A549 (cell line): Measurements from ENCODE around the gene DHRS7B. TPM values are rescaled to one million over a fixed set of nuclear protein-coding genes. Genes with fewer than 3 reads are reported as not detected.

ENCODE experiments used
- ATAC-seq, 2 experiments: fragments of 200-7000 bp in 1 of 2; fragments of >200 bp in 1 of 2; cut with Nextera tagmentation in 1 of 2; cut with Tn5 transposase in 1 of 2; 3 replicates each; pipeline versions ENCODE4 v1.8.0 to v1.9.1; 2018 to 2020; ENCODE audit warnings: mild to moderate bottlenecking in 1 of 2, moderate library complexity in 1 of 2
- CTCF ChIA-PET: fragments of 300-600 bp; sonication (Branson Sonifier 250); formaldehyde crosslinking; extraction: SDS; loops from one replicate; lab custom pipeline; 2021; ENCODE audit warnings: antibody characterized with exemption, inconsistent platforms; lab: Yijun Ruan, JAX
- POLR2A ChIA-PET: fragments of 350-600 bp; formaldehyde crosslinking; extraction: SDS; loops from one replicate; lab custom pipeline; 2021; ENCODE audit warnings: antibody characterized with exemption, inconsistent platforms; lab: Yijun Ruan, JAX
- DNase-seq, 2 experiments: peaks; one replicate each; pipeline versions ENCODE4 v3.0.0 to v3.0.0-alpha.2; 2011 to 2016; ENCODE audit warnings: low read depth in 1 of 2, low spot score in 1 of 2
- FAIRE-seq: peaks from 2 replicates; lab custom pipeline; 2011; peaks lifted over from hg19 to GRCh38; lab: Jason Lieb, UNC
- H3K27ac ChIP-seq, 2 experiments: fragments of >200 bp; sonication (Bioruptor Twin); formaldehyde crosslinking; 3 replicates each; pipeline ENCODE4 v1.5.1; 2016 to 2017
- H3K4me1 ChIP-seq: fragments of >200 bp; sonication (Bioruptor Twin); formaldehyde crosslinking; 3 replicates; pipeline ENCODE4 v1.6.1; 2016
- H3K4me2 ChIP-seq: fragments of >200 bp; sonication (Bioruptor Twin); formaldehyde crosslinking; 3 replicates; pipeline ENCODE4 v1.6.1; 2016
- H3K4me3 ChIP-seq: fragments of >200 bp; sonication (Bioruptor Twin); formaldehyde crosslinking; 3 replicates; pipeline ENCODE4 v1.5.1; 2016
- H3K9me3 ChIP-seq: fragments of >200 bp; sonication (Bioruptor Twin); formaldehyde crosslinking; 3 replicates; pipeline ENCODE4 v1.6.1; 2016
- BHLHE40 ChIP-seq: IDR thresholded peaks from 2 replicates; pipeline ENCODE4 v1.6.1; 2012; ENCODE audit warnings: low read depth, low read length, inconsistent platforms
- CHD2 ChIP-seq: fragments of 150-350 bp; IDR thresholded peaks from 2 replicates; pipeline ENCODE4 v1.6.1; 2014; ENCODE audit warnings: low read length; ENCODE audit not compliant: partially characterized antibody
- ESRRA ChIP-seq: fragments of 150-350 bp; IDR thresholded peaks from 2 replicates; pipeline ENCODE4 v1.6.1; 2014; ENCODE audit warnings: mild to moderate bottlenecking, low read length, borderline replicate concordance
- HES2 ChIP-seq: fragments of >200 bp; sonication (Bioruptor Twin); formaldehyde crosslinking; IDR thresholded peaks from 2 replicates; pipeline ENCODE4 v1.6.1; 2016
- HOXB13 ChIP-seq: fragments of 250-450 bp; sonication (Bioruptor Pico); IDR thresholded peaks from 2 replicates; pipeline ENCODE4 v1.5.0; 2020; ENCODE audit warnings: low read depth, mild to moderate bottlenecking, moderate library complexity
- HOXB5 ChIP-seq: fragments of 250-450 bp; sonication (Bioruptor Pico); IDR thresholded peaks from 2 replicates; pipeline ENCODE4 v1.5.0; 2020; ENCODE audit warnings: mild to moderate bottlenecking, moderate library complexity
- KDM1A ChIP-seq: fragments of 200-600 bp; sonication (generic); IDR thresholded peaks from 2 replicates; pipeline ENCODE4 v1.6.1; 2016; ENCODE audit warnings: low read depth, mild to moderate bottlenecking
- KDM5A ChIP-seq: fragments of 200-600 bp; sonication (generic); IDR thresholded peaks from 2 replicates; pipeline ENCODE4 v1.6.1; 2016; ENCODE audit warnings: antibody characterized with exemption, mild to moderate bottlenecking
- MAFK ChIP-seq: fragments of 450-650 bp; IDR thresholded peaks from 2 replicates; pipeline ENCODE4 v1.6.1; 2014; ENCODE audit not compliant: partially characterized antibody
- MYC ChIP-seq: IDR thresholded peaks from 2 replicates; pipeline ENCODE4 v1.6.1; 2012; ENCODE audit warnings: mild to moderate bottlenecking, inconsistent platforms, low read length, improper control_type of control experiment, borderline replicate concordance
- NFE2L2 ChIP-seq: fragments of 150-350 bp; conservative IDR thresholded peaks from 2 replicates; pipeline ENCODE4 v1.6.1; 2014; ENCODE audit warnings: low read length
- NR3C1 ChIP-seq: fragments of >200 bp; sonication (Bioruptor Twin); formaldehyde crosslinking; IDR thresholded peaks from 3 replicates; pipeline ENCODE4 v1.6.1; 2017
- POLR2A ChIP-seq: IDR thresholded peaks from 2 replicates; pipeline ENCODE4 v1.6.1; 2012; ENCODE audit warnings: mild to moderate bottlenecking, low read length
- SREBF2 ChIP-seq: fragments of 450-650 bp; IDR thresholded peaks from 2 replicates; pipeline ENCODE4 v1.6.1; 2014; ENCODE audit warnings: mild to moderate bottlenecking, moderate library complexity
- USF2 ChIP-seq: fragments of 450-650 bp; IDR thresholded peaks from 2 replicates; pipeline ENCODE4 v1.6.1; 2014; ENCODE audit warnings: antibody characterized with exemption
- ZSCAN20 ChIP-seq: fragments of 250-450 bp; sonication (Bioruptor Pico); IDR thresholded peaks from 2 replicates; pipeline ENCODE4 v1.8.0; 2022; ENCODE audit warnings: mild to moderate bottlenecking, moderate library complexity
- WGBS: methylation state at CpG from one replicate; pipeline ENCODE4 v1.1.6; 2017; ENCODE audit errors: missing lambda C conversion rate; 5-methylcytosine and 5-hydroxymethylcytosine counted together
- polyA plus RNA-seq, 4 experiments: library from polyadenylated mRNA; depleted of rRNA in 3 of 4; stranded (reverse); fragments of >200 nt; fragmentation: RNase III in 1 of 4; extraction: RNeasy Plus Mini Kit Qiagen cat#74134 plus additional on column Dnase treatment in 1 of 4; gene quantifications; 2 replicates in 3 of 4; 3 replicates in 1 of 4; pipeline ENCODE4 v1.2.3, GENCODE V29; 2011 to 2017
- TF ChIP-seq, protein P1 (sequence below): fragments of 150-350 bp; IDR thresholded peaks from 2 replicates; pipeline ENCODE4 v1.6.1; 2014; ENCODE audit warnings: low read depth, mild to moderate bottlenecking, low read length
- TF ChIP-seq, protein P2 (sequence below): fragments of 250-450 bp; sonication (Bioruptor Pico); IDR thresholded peaks from 2 replicates; pipeline ENCODE4 v1.5.0; 2020; ENCODE audit warnings: low read depth, mild to moderate bottlenecking, moderate library complexity
- TF ChIP-seq, protein P3 (sequence below): fragments of 200-600 bp; sonication (generic); IDR thresholded peaks from 2 replicates; pipeline ENCODE4 v1.6.1; 2016; ENCODE audit warnings: antibody characterized with exemption, mild to moderate bottlenecking, moderate library complexity
- TF ChIP-seq, protein P4 (sequence below): IDR thresholded peaks from 2 replicates; pipeline ENCODE4 v1.6.1; 2012

DHRS7B gene
- polyA plus RNA-seq, 2 of the 4 experiments (the other 2 are of a cell fraction), result 23.6 to 25.4 TPM

GRCh38 chr17:21132428-21132827, 5.7 kb downstream of the DHRS7B start:
- no peak for FAIRE-seq
- TF ChIP-seq KDM5A, result no peak
- no peak for TF ChIP-seq HES2
- TF ChIP-seq, all 56 proteins: peak for 0
- DNase-seq (no peak), ATAC-seq (peak in 1 of 2 experiments; percentile 38; a peak in 1 of 6 replicates)
- H3K27ac ChIP-seq, result no peak overlapping the region
- CTCF ChIA-PET, result interaction anchor here (0.7 to 8.8 kb wide), 5 partner anchors 14 to 380 kb away, joined by 3 to 60 read pairs (median 5); no protein-coding TSS in a partner anchor
- no peak overlapping the region for H3K4me2 ChIP-seq
- no peak overlapping the region for H3K4me3 ChIP-seq
- H3K4me1 ChIP-seq, result peaks cover 7% of the 10 kb centered on the region; the same call in 1 of the 3 replicates
- peaks cover 12% of the 10 kb centered on the region for H3K9me3 ChIP-seq
- POLR2A ChIA-PET, result interaction anchor here (0.7 kb wide), 1 partner anchor 80 kb away, joined by 5 read pairs; no protein-coding TSS in a partner anchor
- WGBS, result 76% methylated on average over 1 of the region's 1 CpG

GRCh38 chr17:21134559-21134958, 7.8 kb downstream of the DHRS7B start:
- Histone ChIP-seq H3K27ac (no peak overlapping the region), H3K4me1 (no peaks in the 10 kb centered on the region), H3K9me3 (peaks cover 26% of the 10 kb centered on the region), H3K4me3 (no peak overlapping the region), H3K4me2 (no peak overlapping the region)
- FAIRE-seq, result no peak
- TF ChIP-seq CHD2 (no peak), MAFK (no peak), KDM1A (no peak), HOXB13 (CRISPR knock-in tag) (no peak)
- TF ChIP-seq, protein P1, sequence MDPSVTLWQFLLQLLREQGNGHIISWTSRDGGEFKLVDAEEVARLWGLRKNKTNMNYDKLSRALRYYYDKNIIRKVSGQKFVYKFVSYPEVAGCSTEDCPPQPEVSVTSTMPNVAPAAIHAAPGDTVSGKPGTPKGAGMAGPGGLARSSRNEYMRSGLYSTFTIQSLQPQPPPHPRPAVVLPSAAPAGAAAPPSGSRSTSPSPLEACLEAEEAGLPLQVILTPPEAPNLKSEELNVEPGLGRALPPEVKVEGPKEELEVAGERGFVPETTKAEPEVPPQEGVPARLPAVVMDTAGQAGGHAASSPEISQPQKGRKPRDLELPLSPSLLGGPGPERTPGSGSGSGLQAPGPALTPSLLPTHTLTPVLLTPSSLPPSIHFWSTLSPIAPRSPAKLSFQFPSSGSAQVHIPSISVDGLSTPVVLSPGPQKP, result no peak
- WGBS, result 61% methylated on average over 2 of the region's 2 CpGs
- DNase-seq, result no peak
- POLR2A ChIA-PET, result no interaction called here
- no peak for ATAC-seq
- CTCF ChIA-PET, result interaction anchor here (0.5 to 2.5 kb wide), 2 partner anchors 15 to 107 kb away, joined by 4 to 14 read pairs; no protein-coding TSS in a partner anchor

GRCh38 chr17:21140911-21141310, 14.1 kb downstream of the DHRS7B start:
- Histone ChIP-seq H3K4me3 (no peak overlapping the region), H3K27ac (no peak overlapping the region), H3K9me3 (peaks cover 26% of the 10 kb centered on the region), H3K4me2 (no peak overlapping the region)
- ChIA-PET CTCF (interaction anchor here (1.0 to 2.5 kb wide), 2 partner anchors 12 to 22 kb away, joined by 3 to 10 read pairs; no protein-coding TSS in a partner anchor), POLR2A (no interaction called here)
- FAIRE-seq, result no peak
- DNase-seq, result no peak
- TF ChIP-seq, protein P2, sequence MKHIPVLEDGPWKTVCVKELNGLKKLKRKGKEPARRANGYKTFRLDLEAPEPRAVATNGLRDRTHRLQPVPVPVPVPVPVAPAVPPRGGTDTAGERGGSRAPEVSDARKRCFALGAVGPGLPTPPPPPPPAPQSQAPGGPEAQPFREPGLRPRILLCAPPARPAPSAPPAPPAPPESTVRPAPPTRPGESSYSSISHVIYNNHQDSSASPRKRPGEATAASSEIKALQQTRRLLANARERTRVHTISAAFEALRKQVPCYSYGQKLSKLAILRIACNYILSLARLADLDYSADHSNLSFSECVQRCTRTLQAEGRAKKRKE, result no peak
- TF ChIP-seq, protein P3, sequence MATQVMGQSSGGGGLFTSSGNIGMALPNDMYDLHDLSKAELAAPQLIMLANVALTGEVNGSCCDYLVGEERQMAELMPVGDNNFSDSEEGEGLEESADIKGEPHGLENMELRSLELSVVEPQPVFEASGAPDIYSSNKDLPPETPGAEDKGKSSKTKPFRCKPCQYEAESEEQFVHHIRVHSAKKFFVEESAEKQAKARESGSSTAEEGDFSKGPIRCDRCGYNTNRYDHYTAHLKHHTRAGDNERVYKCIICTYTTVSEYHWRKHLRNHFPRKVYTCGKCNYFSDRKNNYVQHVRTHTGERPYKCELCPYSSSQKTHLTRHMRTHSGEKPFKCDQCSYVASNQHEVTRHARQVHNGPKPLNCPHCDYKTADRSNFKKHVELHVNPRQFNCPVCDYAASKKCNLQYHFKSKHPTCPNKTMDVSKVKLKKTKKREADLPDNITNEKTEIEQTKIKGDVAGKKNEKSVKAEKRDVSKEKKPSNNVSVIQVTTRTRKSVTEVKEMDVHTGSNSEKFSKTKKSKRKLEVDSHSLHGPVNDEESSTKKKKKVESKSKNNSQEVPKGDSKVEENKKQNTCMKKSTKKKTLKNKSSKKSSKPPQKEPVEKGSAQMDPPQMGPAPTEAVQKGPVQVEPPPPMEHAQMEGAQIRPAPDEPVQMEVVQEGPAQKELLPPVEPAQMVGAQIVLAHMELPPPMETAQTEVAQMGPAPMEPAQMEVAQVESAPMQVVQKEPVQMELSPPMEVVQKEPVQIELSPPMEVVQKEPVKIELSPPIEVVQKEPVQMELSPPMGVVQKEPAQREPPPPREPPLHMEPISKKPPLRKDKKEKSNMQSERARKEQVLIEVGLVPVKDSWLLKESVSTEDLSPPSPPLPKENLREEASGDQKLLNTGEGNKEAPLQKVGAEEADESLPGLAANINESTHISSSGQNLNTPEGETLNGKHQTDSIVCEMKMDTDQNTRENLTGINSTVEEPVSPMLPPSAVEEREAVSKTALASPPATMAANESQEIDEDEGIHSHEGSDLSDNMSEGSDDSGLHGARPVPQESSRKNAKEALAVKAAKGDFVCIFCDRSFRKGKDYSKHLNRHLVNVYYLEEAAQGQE, result no peak
- TF ChIP-seq NR3C1 (no peak), HOXB5 (CRISPR knock-in tag) (no peak), POLR2A (no peak), USF2 (no peak), ESRRA (no peak), MYC (no peak), SREBF2 (no peak), BHLHE40 (no peak), NFE2L2 (no peak), ZSCAN20 (no peak), HOXB13 (CRISPR knock-in tag) (no peak)
- TF ChIP-seq, protein P4, sequence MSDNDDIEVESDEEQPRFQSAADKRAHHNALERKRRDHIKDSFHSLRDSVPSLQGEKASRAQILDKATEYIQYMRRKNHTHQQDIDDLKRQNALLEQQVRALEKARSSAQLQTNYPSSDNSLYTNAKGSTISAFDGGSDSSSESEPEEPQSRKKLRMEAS, result no peak
- TF ChIP-seq, all 56 proteins: peak for 0
- ATAC-seq, result no peak
- WGBS, result 84% methylated on average over 6 of the region's 6 CpGs
- 0 out of 3 replicates have a peak, but pooled peaks cover 7% of the 10 kb centered on the region for H3K4me1 ChIP-seq
